Measurements from ENCODE around the gene DNAJB8. TPM values are rescaled to one million over a fixed set of nuclear protein-coding genes. Genes with fewer than 3 reads are reported as not detected.

The DNAJB8 gene
- total RNA-seq, 1 experiment from 2014 or later = not detected

GRCh38 chr3:128447561-128448013, 19.1 kb downstream of the DNAJB8 start:
- DNase-seq (ENCODE audit: low spot score) = no peak

GRCh38 chr3:128446821-128447220, 19.9 kb downstream of the DNAJB8 start:
- DNase-seq (ENCODE audit: low spot score) = no peak

- DNase-seq (ENCODE audit: low spot score) = no peak
Observed at GRCh38 chr3:128445357-128445756, 21.3 kb downstream of the DNAJB8 start.

GRCh38 chr3:128443771-128444170, 22.9 kb downstream of the DNAJB8 start:
- no peak for DNase-seq (ENCODE audit: low spot score)

- no peak for DNase-seq (ENCODE audit: low spot score)
Observed at GRCh38 chr3:128442949-128443348, 23.7 kb downstream of the DNAJB8 start.

GRCh38 chr3:128442070-128442469, 24.6 kb downstream of the DNAJB8 start:
- no peak for DNase-seq (ENCODE audit: low spot score)

- no peak for DNase-seq (ENCODE audit: low spot score)
Observed at GRCh38 chr3:128439226-128439625, 27.5 kb downstream of the DNAJB8 start.

- DNase-seq (ENCODE audit: low spot score) = peak; percentile 42
Observed at GRCh38 chr3:128438488-128439072, 28.1 kb downstream of the DNAJB8 start.

GRCh38 chr3:128436214-128436613, 30.5 kb downstream of the DNAJB8 start:
- no peak for DNase-seq (ENCODE audit: low spot score)

GRCh38 chr3:128435561-128435960, 31.1 kb downstream of the DNAJB8 start:
- no peak for DNase-seq (ENCODE audit: low spot score)

GRCh38 chr3:128435058-128435457, 31.6 kb downstream of the DNAJB8 start:
- peak; percentile 95 for DNase-seq (ENCODE audit: low spot score)

GRCh38 chr3:128434524-128434923, 32.2 kb downstream of the DNAJB8 start:
- DNase-seq (ENCODE audit: low spot score) = no peak

GRCh38 chr3:128433837-128434165, 32.9 kb downstream of the DNAJB8 start:
- DNase-seq (ENCODE audit: low spot score) = peak; percentile 62

- peak; percentile 66 for DNase-seq (ENCODE audit: low spot score)
Observed at GRCh38 chr3:128432971-128433836, 33.5 kb downstream of the DNAJB8 start.

GRCh38 chr3:128432301-128432970, 34.3 kb downstream of the DNAJB8 start:
- peak; percentile 79 for DNase-seq (ENCODE audit: low spot score)

- DNase-seq (ENCODE audit: low spot score) = no peak
Observed at GRCh38 chr3:128431803-128432300, 34.8 kb downstream of the DNAJB8 start.

- no peak for DNase-seq (ENCODE audit: low spot score)
Observed at GRCh38 chr3:128430731-128431130, 36.0 kb downstream of the DNAJB8 start.

GRCh38 chr3:128430301-128430700, 36.4 kb downstream of the DNAJB8 start:
- no peak for DNase-seq (ENCODE audit: low spot score)

GRCh38 chr3:128429751-128430150, 36.9 kb downstream of the DNAJB8 start:
- DNase-seq (ENCODE audit: low spot score) = no peak

GRCh38 chr3:128429275-128429674, 37.4 kb downstream of the DNAJB8 start:
- DNase-seq (ENCODE audit: low spot score) = no peak

- no peak for DNase-seq (ENCODE audit: low spot score)
Observed at GRCh38 chr3:128427872-128428822, 38.5 kb downstream of the DNAJB8 start.
